Hepatocyte (in vitro differentiated cells): ENCODE measurements around the gene ARHGAP5. TPM values are rescaled to one million over a fixed set of nuclear protein-coding genes. Genes with fewer than 3 reads are reported as not detected.

Experiments used
- DNase-seq: peaks from one replicate; pipeline ENCODE4 v3.0.0-alpha.2; 2016; ENCODE audit warnings: low spot score
- H2AFZ ChIP-seq: fragments of 200-600 bp; sonication (generic); 2 replicates; pipeline ENCODE4 v1.6.0; 2016; ENCODE audit warnings: antibody characterized with exemption, mild to moderate bottlenecking
- H3K27ac ChIP-seq: fragments of 200-600 bp; sonication (generic); 2 replicates; pipeline ENCODE4 v1.5.1; 2016; ENCODE audit warnings: mild to moderate bottlenecking
- H3K27me3 ChIP-seq: fragments of 200-600 bp; sonication (generic); 2 replicates; pipeline ENCODE4 v1.6.1; 2016
- H3K36me3 ChIP-seq: fragments of 200-600 bp; sonication (generic); replicated peaks from 2 replicates; pipeline ENCODE4 v1.5.1; 2016; ENCODE audit warnings: low read depth; ENCODE audit not compliant: insufficient read depth
- H3K4me1 ChIP-seq: fragments of 200-600 bp; sonication (generic); 2 replicates; pipeline ENCODE4 v1.5.1; 2016; ENCODE audit warnings: mild to moderate bottlenecking, moderate library complexity; ENCODE audit not compliant: insufficient read depth
- H3K4me2 ChIP-seq: fragments of 200-600 bp; sonication (generic); 2 replicates; pipeline ENCODE4 v1.6.0; 2016
- H3K4me3 ChIP-seq: fragments of 200-600 bp; sonication (generic); 2 replicates; pipeline ENCODE4 v1.5.1; 2016; ENCODE audit warnings: mild to moderate bottlenecking
- H3K79me2 ChIP-seq: fragments of 200-600 bp; sonication (generic); 2 replicates; pipeline ENCODE4 v1.6.0; 2017; ENCODE audit warnings: mild to moderate bottlenecking
- H3K9me2 ChIP-seq: fragments of 200-600 bp; sonication (generic); replicated peaks from 2 replicates; pipeline ENCODE4 v1.6.0; 2017; ENCODE audit warnings: mild to moderate bottlenecking; ENCODE audit not compliant: insufficient read depth
- H3K9me3 ChIP-seq: fragments of 200-600 bp; sonication (generic); 2 replicates; pipeline ENCODE4 v1.5.1; 2016; ENCODE audit warnings: low read depth, mild to moderate bottlenecking
- H4K20me1 ChIP-seq: fragments of 200-600 bp; sonication (generic); 2 replicates; pipeline ENCODE4 v1.6.0; 2016; ENCODE audit warnings: mild to moderate bottlenecking; ENCODE audit not compliant: insufficient read depth, poor library complexity, severe bottlenecking
- CTCF ChIP-seq: fragments of 200-600 bp; sonication (generic); IDR thresholded peaks from 2 replicates; pipeline ENCODE4 v1.5.1; 2016; ENCODE audit warnings: antibody characterized with exemption, mild to moderate bottlenecking; ENCODE audit not compliant: poor library complexity
- EZH2 ChIP-seq: fragments of 200-600 bp; sonication (generic); IDR thresholded peaks from 2 replicates; pipeline ENCODE4 v1.6.1; 2016; ENCODE audit warnings: antibody characterized with exemption, mild to moderate bottlenecking, borderline replicate concordance
- EZH2phosphoT487 ChIP-seq: fragments of 200-600 bp; sonication (generic); IDR thresholded peaks from one replicate; pipeline ENCODE4 v1.6.1; 2018; ENCODE audit warnings: antibody characterized with exemption, mild to moderate bottlenecking, low read depth, moderate library complexity; ENCODE audit not compliant: unreplicated experiment, severe bottlenecking
- WGBS: methylation state at CpG from one replicate; pipeline ENCODE4 v1.1.6; 2016; ENCODE audit warnings: low lambda C conversion rate; ENCODE audit errors: missing lambda C conversion rate; 5-methylcytosine and 5-hydroxymethylcytosine counted together
- polyA plus RNA-seq: library from polyadenylated mRNA; unstranded; fragments of >200 nt; fragmentation: Nextera tagmentation; extraction: Ambion mirVana; gene quantifications from 2 replicates; pipeline ENCODE4 v1.2.1, GENCODE V29; 2016
- total RNA-seq: library from RNA; depleted of rRNA; stranded (reverse); fragments of >200 nt; gene quantifications from 2 replicates; pipeline ENCODE4 v1.2.3, GENCODE V29; 2014

The ARHGAP5 gene
- total and polyA plus RNA-seq, 2 experiments from 2014 or later, result 16.5 to 144 TPM

- Histone ChIP-seq H3K4me3 (no peak overlapping the region), H2AFZ (no peak overlapping the region), H3K4me2 (no peak overlapping the region), H3K9me2 (no peaks in the 10 kb centered on the region), H3K9me3 (no peaks in the 10 kb centered on the region), H3K27me3 (no peaks in the 10 kb centered on the region), H3K36me3 (no peaks in the 10 kb centered on the region), H3K4me1 (no peaks in the 10 kb centered on the region), H3K27ac (no peak overlapping the region), H3K79me2 (no peaks in the 10 kb centered on the region), H4K20me1 (no peaks in the 10 kb centered on the region)
- TF ChIP-seq EZH2phosphoT487, result no peak
- no peak for TF ChIP-seq CTCF
- no peak for TF ChIP-seq EZH2
- no peak for DNase-seq
- 96% methylated on average over 5 of the region's 5 CpGs for WGBS
These were observed 22.6 kb upstream of the ARHGAP5 start for GRCh38 chr14:32054536-32054935.

GRCh38 chr14:32055175-32055574, 21.9 kb upstream of the ARHGAP5 start:
- Histone ChIP-seq H3K79me2 (no peaks in the 10 kb centered on the region), H3K4me1 (no peaks in the 10 kb centered on the region), H3K4me3 (no peak overlapping the region), H2AFZ (no peak overlapping the region), H4K20me1 (no peaks in the 10 kb centered on the region), H3K36me3 (no peaks in the 10 kb centered on the region), H3K9me2 (no peaks in the 10 kb centered on the region), H3K27me3 (no peaks in the 10 kb centered on the region), H3K9me3 (no peaks in the 10 kb centered on the region), H3K27ac (no peak overlapping the region), H3K4me2 (no peak overlapping the region)
- 48% methylated on average over 2 of the region's 2 CpGs for whole genome bisulfite sequencing
- no peak for DNase-seq
- no peak for TF ChIP-seq EZH2
- no peak for TF ChIP-seq EZH2phosphoT487
- no peak for TF ChIP-seq CTCF

GRCh38 chr14:32059702-32060101, 17.4 kb upstream of the ARHGAP5 start:
- no peak overlapping the region for H3K4me2 ChIP-seq
- WGBS, result 52% methylated on average over 2 of the region's 2 CpGs
- no peak for DNase-seq
- no peaks in the 10 kb centered on the region for H3K27me3 ChIP-seq
- H3K36me3 ChIP-seq, result no peaks in the 10 kb centered on the region
- H3K4me3 ChIP-seq, result no peak overlapping the region
- H3K79me2 ChIP-seq, result no peaks in the 10 kb centered on the region
- H3K27ac ChIP-seq, result no peak overlapping the region
- no peaks in the 10 kb centered on the region for H3K9me3 ChIP-seq
- TF ChIP-seq EZH2 (no peak), CTCF (no peak), EZH2phosphoT487 (no peak)
- no peak overlapping the region for H2AFZ ChIP-seq
- H3K9me2 ChIP-seq, result no peaks in the 10 kb centered on the region
- no peaks in the 10 kb centered on the region for H4K20me1 ChIP-seq
- H3K4me1 ChIP-seq, result no peaks in the 10 kb centered on the region

GRCh38 chr14:32064931-32065330, 12.2 kb upstream of the ARHGAP5 start:
- H3K4me2 ChIP-seq, result no peak overlapping the region

More at GRCh38 chr14:32064931-32065330, 12.2 kb upstream of the ARHGAP5 start:
- no peaks in the 10 kb centered on the region for H3K36me3 ChIP-seq
- H3K4me1 ChIP-seq, result no peaks in the 10 kb centered on the region
- 90% methylated on average over 4 of the region's 4 CpGs for WGBS
- TF ChIP-seq EZH2phosphoT487 (no peak), EZH2 (no peak), CTCF (no peak)
- no peak overlapping the region for H3K4me3 ChIP-seq
- H3K9me2 ChIP-seq, result no peaks in the 10 kb centered on the region
- H2AFZ ChIP-seq, result no peak overlapping the region
- DNase-seq, result no peak
- H3K27me3 ChIP-seq, result no peaks in the 10 kb centered on the region
- no peaks in the 10 kb centered on the region for H3K79me2 ChIP-seq
- no peaks in the 10 kb centered on the region for H4K20me1 ChIP-seq
- no peaks in the 10 kb centered on the region for H3K9me3 ChIP-seq
- H3K27ac ChIP-seq, result no peak overlapping the region
